ENCODE results near the gene BAZ2A. TPM values are rescaled to one million over a fixed set of nuclear protein-coding genes. Genes with fewer than 3 reads are reported as not detected.

BAZ2A gene
- total RNA-seq, 1 experiment from 2014 or later = 48.7 TPM

- Histone ChIP-seq H3K9ac (ENCODE audit: low read length) (no peak overlapping the region), H3K27me3 (ENCODE audit: low read length) (no peaks in the 10 kb centered on the region), H3K27ac (ENCODE audit: low read length) (no peak overlapping the region), H4K20me1 (ENCODE audit: insufficient read depth, low read depth, low read length) (peaks cover 4% of the 10 kb centered on the region; the same call in 1 of the 2 replicates), H3K9me2 (replicated peaks; ENCODE audit: insufficient read depth, low read length) (no peaks in the 10 kb centered on the region), H3K79me2 (ENCODE audit: low read length) (no peaks in the 10 kb centered on the region), H3K4me2 (ENCODE audit: low read depth, low read length, poor library complexity, severe bottlenecking) (no peak overlapping the region), H3K36me3 (ENCODE audit: insufficient read depth, low read length) (peaks cover 47% of the 10 kb centered on the region), H2AFZ (ENCODE audit: low read length) (no peak overlapping the region), H3K4me1 (ENCODE audit: low read length) (peaks cover 30% of the 10 kb centered on the region), H3K9me3 (ENCODE audit: low read length) (no peaks in the 10 kb centered on the region), H3K4me3 (ENCODE audit: low read length) (no peak overlapping the region)
- no peak for DNase-seq
Observed at GRCh38 chr12:56599797-56600196, 30.3 kb downstream of the BAZ2A start.

GRCh38 chr12:56599041-56599440 is 31.1 kb downstream of the BAZ2A start:
- H3K9me2 ChIP-seq (replicated peaks; ENCODE audit: insufficient read depth, low read length) = no peaks in the 10 kb centered on the region
- peaks cover 39% of the 10 kb centered on the region for H3K36me3 ChIP-seq (ENCODE audit: insufficient read depth, low read length)
- H3K79me2 ChIP-seq (ENCODE audit: low read length) = no peaks in the 10 kb centered on the region
- no peak overlapping the region for H2AFZ ChIP-seq (ENCODE audit: low read length)
- H3K4me3 ChIP-seq (ENCODE audit: low read length) = no peak overlapping the region
- no peak overlapping the region for H3K9ac ChIP-seq (ENCODE audit: low read length)
- peaks cover 35% of the 10 kb centered on the region for H3K4me1 ChIP-seq (ENCODE audit: low read length)
- H3K27me3 ChIP-seq (ENCODE audit: low read length) = no peaks in the 10 kb centered on the region
- H3K9me3 ChIP-seq (ENCODE audit: low read length) = no peaks in the 10 kb centered on the region
- DNase-seq = no peak
- H3K27ac ChIP-seq (ENCODE audit: low read length) = no peak overlapping the region
- peaks cover 4% of the 10 kb centered on the region; the same call in 1 of the 2 replicates for H4K20me1 ChIP-seq (ENCODE audit: insufficient read depth, low read depth, low read length)
- H3K4me2 ChIP-seq (ENCODE audit: low read depth, low read length, poor library complexity, severe bottlenecking) = no peak overlapping the region

- H2AFZ ChIP-seq (ENCODE audit: low read length) = no peak overlapping the region
- peak overlapping the region; percentile 50 for H3K4me2 ChIP-seq (ENCODE audit: low read depth, low read length, poor library complexity, severe bottlenecking)
- H3K9me3 ChIP-seq (ENCODE audit: low read length) = no peaks in the 10 kb centered on the region
- H3K9ac ChIP-seq (ENCODE audit: low read length) = peak overlapping the region; percentile 36
- H3K4me1 ChIP-seq (ENCODE audit: low read length) = peaks cover 35% of the 10 kb centered on the region
- H3K79me2 ChIP-seq (ENCODE audit: low read length) = no peaks in the 10 kb centered on the region
- peak overlapping the region; percentile 24; the same call in 1 of the 2 replicates for H3K27ac ChIP-seq (ENCODE audit: low read length)
- peaks cover 27% of the 10 kb centered on the region for H3K36me3 ChIP-seq (ENCODE audit: insufficient read depth, low read length)
- H3K4me3 ChIP-seq (ENCODE audit: low read length) = no peak overlapping the region
- DNase-seq = no peak
- peaks cover 4% of the 10 kb centered on the region; the same call in 1 of the 2 replicates for H4K20me1 ChIP-seq (ENCODE audit: insufficient read depth, low read depth, low read length)
- no peaks in the 10 kb centered on the region for H3K9me2 ChIP-seq (replicated peaks; ENCODE audit: insufficient read depth, low read length)
- no peaks in the 10 kb centered on the region for H3K27me3 ChIP-seq (ENCODE audit: low read length)
Observed at GRCh38 chr12:56596815-56597214, 33.3 kb downstream of the BAZ2A start.

- Histone ChIP-seq H3K4me2 (ENCODE audit: low read depth, low read length, poor library complexity, severe bottlenecking) (no peak overlapping the region), H3K9me3 (ENCODE audit: low read length) (no peaks in the 10 kb centered on the region), H3K27me3 (ENCODE audit: low read length) (no peaks in the 10 kb centered on the region), H3K4me1 (ENCODE audit: low read length) (peaks cover 36% of the 10 kb centered on the region), H4K20me1 (ENCODE audit: insufficient read depth, low read depth, low read length) (peaks cover 4% of the 10 kb centered on the region; the same call in 1 of the 2 replicates), H3K27ac (ENCODE audit: low read length) (no peak overlapping the region), H3K4me3 (ENCODE audit: low read length) (no peak overlapping the region), H3K9me2 (replicated peaks; ENCODE audit: insufficient read depth, low read length) (no peaks in the 10 kb centered on the region), H3K9ac (ENCODE audit: low read length) (no peak overlapping the region), H3K79me2 (ENCODE audit: low read length) (no peaks in the 10 kb centered on the region), H2AFZ (ENCODE audit: low read length) (no peak overlapping the region), H3K36me3 (ENCODE audit: insufficient read depth, low read length) (peaks cover 10% of the 10 kb centered on the region; the same call in 1 of the 2 replicates)
- DNase-seq = peak; percentile 86
Observed at GRCh38 chr12:56593909-56594621, 36.1 kb downstream of the BAZ2A start.

- Histone ChIP-seq H3K27me3 (ENCODE audit: low read length) (no peaks in the 10 kb centered on the region), H3K9me2 (replicated peaks; ENCODE audit: insufficient read depth, low read length) (no peaks in the 10 kb centered on the region), H3K79me2 (ENCODE audit: low read length) (no peaks in the 10 kb centered on the region), H2AFZ (ENCODE audit: low read length) (no peak overlapping the region), H3K27ac (ENCODE audit: low read length) (no peak overlapping the region), H3K9ac (ENCODE audit: low read length) (no peak overlapping the region), H3K36me3 (ENCODE audit: insufficient read depth, low read length) (no peaks in the 10 kb centered on the region), H4K20me1 (ENCODE audit: insufficient read depth, low read depth, low read length) (peaks cover 4% of the 10 kb centered on the region; the same call in 1 of the 2 replicates), H3K4me3 (ENCODE audit: low read length) (no peak overlapping the region), H3K4me1 (ENCODE audit: low read length) (peaks cover 40% of the 10 kb centered on the region), H3K4me2 (ENCODE audit: low read depth, low read length, poor library complexity, severe bottlenecking) (no peak overlapping the region), H3K9me3 (ENCODE audit: low read length) (no peaks in the 10 kb centered on the region)
- no peak for DNase-seq
Observed at GRCh38 chr12:56591961-56592360, 38.2 kb downstream of the BAZ2A start.

- Histone ChIP-seq H3K27ac (ENCODE audit: low read length) (no peak overlapping the region), H3K27me3 (ENCODE audit: low read length) (no peaks in the 10 kb centered on the region), H3K79me2 (ENCODE audit: low read length) (no peaks in the 10 kb centered on the region), H3K4me3 (ENCODE audit: low read length) (no peak overlapping the region), H3K4me2 (ENCODE audit: low read depth, low read length, poor library complexity, severe bottlenecking) (no peak overlapping the region), H3K9ac (ENCODE audit: low read length) (no peak overlapping the region), H4K20me1 (ENCODE audit: insufficient read depth, low read depth, low read length) (peaks cover 4% of the 10 kb centered on the region; the same call in 1 of the 2 replicates), H2AFZ (ENCODE audit: low read length) (no peak overlapping the region), H3K4me1 (ENCODE audit: low read length) (peaks cover 32% of the 10 kb centered on the region), H3K36me3 (ENCODE audit: insufficient read depth, low read length) (no peaks in the 10 kb centered on the region), H3K9me3 (ENCODE audit: low read length) (no peaks in the 10 kb centered on the region), H3K9me2 (replicated peaks; ENCODE audit: insufficient read depth, low read length) (no peaks in the 10 kb centered on the region)
- DNase-seq = no peak
Observed at GRCh38 chr12:56591126-56591525, 39.0 kb downstream of the BAZ2A start.

- Histone ChIP-seq H3K9me2 (replicated peaks; ENCODE audit: insufficient read depth, low read length) (no peaks in the 10 kb centered on the region), H3K9me3 (ENCODE audit: low read length) (no peaks in the 10 kb centered on the region), H3K4me1 (ENCODE audit: low read length) (peaks cover 24% of the 10 kb centered on the region), H4K20me1 (ENCODE audit: insufficient read depth, low read depth, low read length) (peaks cover under 1% of the 10 kb centered on the region; the same call in 1 of the 2 replicates), H3K9ac (ENCODE audit: low read length) (no peak overlapping the region), H2AFZ (ENCODE audit: low read length) (no peak overlapping the region), H3K27ac (ENCODE audit: low read length) (no peak overlapping the region), H3K27me3 (ENCODE audit: low read length) (no peaks in the 10 kb centered on the region), H3K4me3 (ENCODE audit: low read length) (no peak overlapping the region), H3K4me2 (ENCODE audit: low read depth, low read length, poor library complexity, severe bottlenecking) (no peak overlapping the region), H3K36me3 (ENCODE audit: insufficient read depth, low read length) (no peaks in the 10 kb centered on the region), H3K79me2 (ENCODE audit: low read length) (no peaks in the 10 kb centered on the region)
- peak; percentile 75 for DNase-seq
Observed at GRCh38 chr12:56590237-56590830, 39.8 kb downstream of the BAZ2A start.

GRCh38 chr12:56589783-56590182 is 40.3 kb downstream of the BAZ2A start:
- DNase-seq = no peak
- H3K79me2 ChIP-seq (ENCODE audit: low read length) = no peaks in the 10 kb centered on the region
- H3K27ac ChIP-seq (ENCODE audit: low read length) = no peak overlapping the region
- no peaks in the 10 kb centered on the region for H3K27me3 ChIP-seq (ENCODE audit: low read length)
- no peaks in the 10 kb centered on the region for H3K36me3 ChIP-seq (ENCODE audit: insufficient read depth, low read length)
- H2AFZ ChIP-seq (ENCODE audit: low read length) = no peak overlapping the region
- H3K4me3 ChIP-seq (ENCODE audit: low read length) = no peak overlapping the region
- no peaks in the 10 kb centered on the region for H3K9me2 ChIP-seq (replicated peaks; ENCODE audit: insufficient read depth, low read length)
- H3K4me1 ChIP-seq (ENCODE audit: low read length) = peaks cover 21% of the 10 kb centered on the region
- H3K4me2 ChIP-seq (ENCODE audit: low read depth, low read length, poor library complexity, severe bottlenecking) = no peak overlapping the region
- H3K9me3 ChIP-seq (ENCODE audit: low read length) = no peaks in the 10 kb centered on the region
- no peaks in the 10 kb centered on the region for H4K20me1 ChIP-seq (ENCODE audit: insufficient read depth, low read depth, low read length)
- H3K9ac ChIP-seq (ENCODE audit: low read length) = no peak overlapping the region
